HEK293 (cell line): Measurements from ENCODE around the gene C14orf93.

Experiments used
- CTCF ChIP-seq: fragments of 450-650 bp; formaldehyde crosslinking; IDR thresholded peaks from 2 replicates; pipeline ENCODE4 v1.5.1; 2016; ENCODE audit warnings: missing biosample characterization, missing genetic modification characterization
- MEIS1 ChIP-seq: sonication (generic); formaldehyde crosslinking; IDR thresholded peaks from 2 replicates; pipeline ENCODE4 v1.8.1; 2022; ENCODE audit warnings: missing genetic modification reagents, mild to moderate bottlenecking, borderline replicate concordance
- ZBTB1 ChIP-seq: fragments of 450-650 bp; formaldehyde crosslinking; IDR thresholded peaks from 2 replicates; pipeline ENCODE4 v1.5.1; 2016; ENCODE audit warnings: missing biosample characterization, missing genetic modification characterization
- ZNF280D ChIP-seq: fragments of 450-650 bp; formaldehyde crosslinking; IDR thresholded peaks from 2 replicates; pipeline ENCODE4 v1.5.1; 2016; ENCODE audit warnings: missing biosample characterization, missing genetic modification characterization
- TF ChIP-seq, protein P1 (sequence below): fragments of 450-650 bp; formaldehyde crosslinking; IDR thresholded peaks from 2 replicates; pipeline ENCODE4 v1.5.1; 2016; ENCODE audit warnings: missing biosample characterization, missing genetic modification characterization
- TF ChIP-seq, protein P2 (sequence below): fragments of 450-650 bp; formaldehyde crosslinking; IDR thresholded peaks from 2 replicates; pipeline ENCODE4 v1.5.1; 2016; ENCODE audit warnings: missing biosample characterization, missing genetic modification characterization

DNA sequence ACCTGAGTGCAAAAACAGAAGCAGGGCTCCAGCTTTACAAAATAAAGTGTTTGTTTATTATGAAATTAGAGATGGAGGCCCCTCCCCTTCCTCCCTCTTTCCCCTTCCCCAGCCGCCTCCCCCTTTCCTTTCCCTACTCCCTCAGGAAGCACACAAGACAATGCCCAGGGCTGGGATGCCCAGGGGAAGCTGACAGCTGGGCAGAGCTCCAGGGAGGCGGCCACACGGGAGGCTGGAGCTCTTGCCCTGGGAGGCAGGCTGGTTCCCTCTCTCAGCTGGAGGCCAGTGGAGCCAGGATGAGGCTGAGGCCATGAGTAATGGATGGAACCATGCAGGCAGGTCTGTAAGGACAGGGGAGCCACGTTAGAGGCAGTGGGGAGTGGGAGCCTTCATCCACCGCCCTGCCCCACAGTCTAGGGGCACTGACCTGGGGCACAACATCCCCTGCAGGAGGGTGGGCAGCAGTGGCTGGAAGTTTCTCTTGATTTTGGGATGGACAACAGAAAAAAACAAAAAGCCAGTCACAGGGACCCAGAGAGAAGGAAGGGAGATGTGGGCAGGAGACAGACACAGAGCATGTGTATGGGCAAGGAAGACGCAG lies 37.2 kb upstream of the C14orf93 start:
- TF ChIP-seq ZNF280D (tag by site-specific recombination) = no peak
- no peak for TF ChIP-seq CTCF
- TF ChIP-seq, protein P1, sequence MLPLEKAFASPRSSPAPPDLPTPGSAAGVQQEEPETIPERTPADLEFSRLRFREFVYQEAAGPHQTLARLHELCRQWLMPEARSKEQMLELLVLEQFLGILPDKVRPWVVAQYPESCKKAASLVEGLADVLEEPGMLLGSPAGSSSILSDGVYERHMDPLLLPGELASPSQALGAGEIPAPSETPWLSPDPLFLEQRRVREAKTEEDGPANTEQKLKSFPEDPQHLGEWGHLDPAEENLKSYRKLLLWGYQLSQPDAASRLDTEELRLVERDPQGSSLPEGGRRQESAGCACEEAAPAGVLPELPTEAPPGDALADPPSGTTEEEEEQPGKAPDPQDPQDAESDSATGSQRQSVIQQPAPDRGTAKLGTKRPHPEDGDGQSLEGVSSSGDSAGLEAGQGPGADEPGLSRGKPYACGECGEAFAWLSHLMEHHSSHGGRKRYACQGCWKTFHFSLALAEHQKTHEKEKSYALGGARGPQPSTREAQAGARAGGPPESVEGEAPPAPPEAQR (tag by site-specific recombination) = no peak
- TF ChIP-seq MEIS1 (CRISPR knock-in tag) = no peak
- TF ChIP-seq, protein P2, sequence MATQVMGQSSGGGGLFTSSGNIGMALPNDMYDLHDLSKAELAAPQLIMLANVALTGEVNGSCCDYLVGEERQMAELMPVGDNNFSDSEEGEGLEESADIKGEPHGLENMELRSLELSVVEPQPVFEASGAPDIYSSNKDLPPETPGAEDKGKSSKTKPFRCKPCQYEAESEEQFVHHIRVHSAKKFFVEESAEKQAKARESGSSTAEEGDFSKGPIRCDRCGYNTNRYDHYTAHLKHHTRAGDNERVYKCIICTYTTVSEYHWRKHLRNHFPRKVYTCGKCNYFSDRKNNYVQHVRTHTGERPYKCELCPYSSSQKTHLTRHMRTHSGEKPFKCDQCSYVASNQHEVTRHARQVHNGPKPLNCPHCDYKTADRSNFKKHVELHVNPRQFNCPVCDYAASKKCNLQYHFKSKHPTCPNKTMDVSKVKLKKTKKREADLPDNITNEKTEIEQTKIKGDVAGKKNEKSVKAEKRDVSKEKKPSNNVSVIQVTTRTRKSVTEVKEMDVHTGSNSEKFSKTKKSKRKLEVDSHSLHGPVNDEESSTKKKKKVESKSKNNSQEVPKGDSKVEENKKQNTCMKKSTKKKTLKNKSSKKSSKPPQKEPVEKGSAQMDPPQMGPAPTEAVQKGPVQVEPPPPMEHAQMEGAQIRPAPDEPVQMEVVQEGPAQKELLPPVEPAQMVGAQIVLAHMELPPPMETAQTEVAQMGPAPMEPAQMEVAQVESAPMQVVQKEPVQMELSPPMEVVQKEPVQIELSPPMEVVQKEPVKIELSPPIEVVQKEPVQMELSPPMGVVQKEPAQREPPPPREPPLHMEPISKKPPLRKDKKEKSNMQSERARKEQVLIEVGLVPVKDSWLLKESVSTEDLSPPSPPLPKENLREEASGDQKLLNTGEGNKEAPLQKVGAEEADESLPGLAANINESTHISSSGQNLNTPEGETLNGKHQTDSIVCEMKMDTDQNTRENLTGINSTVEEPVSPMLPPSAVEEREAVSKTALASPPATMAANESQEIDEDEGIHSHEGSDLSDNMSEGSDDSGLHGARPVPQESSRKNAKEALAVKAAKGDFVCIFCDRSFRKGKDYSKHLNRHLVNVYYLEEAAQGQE (tag by site-specific recombination) = no peak
- no peak for TF ChIP-seq ZBTB1
